ENCODE data around the gene LINGO1. TPM values are rescaled to one million over a fixed set of nuclear protein-coding genes. Genes with fewer than 3 reads are reported as not detected.

The LINGO1 gene
- total RNA-seq, 1 donor from 2014 or later, result not detected

DNA sequence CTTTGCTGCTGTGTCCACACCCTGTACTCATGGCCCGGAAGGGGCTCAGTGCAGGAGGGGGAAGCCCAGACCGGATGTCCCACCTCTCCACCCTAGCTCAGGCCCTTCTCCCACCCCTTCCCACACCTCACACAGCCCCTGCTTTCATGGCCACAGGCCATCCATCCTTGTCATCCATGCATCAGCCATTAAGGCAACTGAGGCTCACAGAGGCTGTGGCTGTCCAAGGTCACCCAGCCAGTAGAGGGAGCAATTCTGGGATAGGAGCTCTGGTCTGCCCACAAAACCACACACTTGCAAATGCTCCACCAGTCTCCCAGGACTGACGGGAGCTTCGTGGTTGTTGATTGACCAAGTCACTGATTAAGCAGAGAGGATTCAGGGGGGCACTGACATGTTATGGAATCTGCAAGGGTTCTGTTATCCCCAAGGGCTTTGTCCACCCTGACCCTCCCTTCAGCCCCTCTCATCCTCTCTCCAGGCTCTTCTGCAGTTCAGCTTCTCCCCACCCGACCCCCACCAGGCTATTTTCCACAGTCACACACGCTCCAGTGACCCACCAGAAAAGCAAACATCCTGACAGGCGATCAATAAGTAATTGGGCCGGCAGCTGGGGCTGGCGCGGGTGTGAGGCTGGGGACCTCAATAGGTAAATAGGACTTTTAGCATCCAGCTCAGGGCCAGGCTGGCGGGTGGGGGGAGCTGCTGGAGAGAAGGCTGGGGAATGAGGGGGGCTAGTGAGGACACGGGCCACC, 15.1 kb downstream of the LINGO1 start:
- peak; percentile 57 for TF ChIP-seq CTCF (IDR thresholded peaks at IDR 0.05; ENCODE audit: insufficient read depth, low read length, severe bottlenecking)
- peaks cover 2% of the 10 kb centered on the region for H3K27me3 ChIP-seq (ENCODE audit: control insufficient read depth, insufficient read depth, low read length)
- no peak overlapping the region for H3K4me3 ChIP-seq (ENCODE audit: low read depth, low read length)
- FAIRE-seq (no peak), DNase-seq (ENCODE audit: low read depth) (peak; percentile 13)
- no peaks in the 10 kb centered on the region for H3K36me3 ChIP-seq (ENCODE audit: control insufficient read depth, insufficient read depth, low read length)

DNA sequence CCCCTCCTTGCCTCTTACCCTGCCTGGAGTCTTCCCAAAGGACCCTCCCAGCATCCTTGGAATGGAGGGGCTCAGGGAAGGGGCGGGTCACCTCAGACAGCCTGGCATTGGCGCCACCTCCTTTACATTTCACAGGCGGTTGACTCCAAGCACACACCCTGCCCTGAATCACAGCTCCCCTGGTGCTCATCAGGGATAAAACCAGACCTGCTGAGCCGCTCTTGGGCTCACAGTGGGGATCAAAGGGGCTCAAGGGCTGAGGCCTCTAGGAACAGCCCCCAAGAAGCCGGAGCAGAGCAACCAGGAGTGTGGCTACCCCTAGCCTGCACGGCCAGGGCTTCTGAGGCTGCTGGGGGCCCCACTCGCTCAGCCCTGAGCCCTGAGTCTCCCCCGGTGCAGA, 16.6 kb downstream of the LINGO1 start:
- no peak for TF ChIP-seq CTCF (IDR thresholded peaks at IDR 0.05; ENCODE audit: insufficient read depth, low read length, severe bottlenecking)
- Histone ChIP-seq H3K27me3 (ENCODE audit: control insufficient read depth, insufficient read depth, low read length) (no peaks in the 10 kb centered on the region), H3K4me3 (ENCODE audit: low read depth, low read length) (no peak overlapping the region), H3K36me3 (ENCODE audit: control insufficient read depth, insufficient read depth, low read length) (no peaks in the 10 kb centered on the region)
- FAIRE-seq (no peak), DNase-seq (ENCODE audit: low read depth) (no peak)

- no peak for TF ChIP-seq CTCF (IDR thresholded peaks at IDR 0.05; ENCODE audit: insufficient read depth, low read length, severe bottlenecking)
- Histone ChIP-seq H3K27me3 (ENCODE audit: control insufficient read depth, insufficient read depth, low read length) (no peaks in the 10 kb centered on the region), H3K4me3 (ENCODE audit: low read depth, low read length) (no peak overlapping the region), H3K36me3 (ENCODE audit: control insufficient read depth, insufficient read depth, low read length) (no peaks in the 10 kb centered on the region)
- DNase-seq (ENCODE audit: low read depth), result no peak
- FAIRE-seq, result no peak
These were observed 17.2 kb downstream of the LINGO1 start for GRCh38 chr15:77615472-77615871.

GRCh38 chr15:77614251-77614806, 18.4 kb downstream of the LINGO1 start:
- H3K27me3 ChIP-seq (ENCODE audit: control insufficient read depth, insufficient read depth, low read length), result no peaks in the 10 kb centered on the region
- DNase-seq (ENCODE audit: low read depth) (no peak), FAIRE-seq (no peak)
- no peak for TF ChIP-seq CTCF (IDR thresholded peaks at IDR 0.05; ENCODE audit: insufficient read depth, low read length, severe bottlenecking)
- H3K4me3 ChIP-seq (ENCODE audit: low read depth, low read length), result no peak overlapping the region
- H3K36me3 ChIP-seq (ENCODE audit: control insufficient read depth, insufficient read depth, low read length), result no peaks in the 10 kb centered on the region

GRCh38 chr15:77613814-77614213, 18.9 kb downstream of the LINGO1 start:
- Histone ChIP-seq H3K36me3 (ENCODE audit: control insufficient read depth, insufficient read depth, low read length) (no peaks in the 10 kb centered on the region), H3K27me3 (ENCODE audit: control insufficient read depth, insufficient read depth, low read length) (no peaks in the 10 kb centered on the region), H3K4me3 (ENCODE audit: low read depth, low read length) (no peak overlapping the region)
- TF ChIP-seq CTCF (IDR thresholded peaks at IDR 0.05; ENCODE audit: insufficient read depth, low read length, severe bottlenecking), result no peak
- DNase-seq (ENCODE audit: low read depth), result no peak
- no peak for FAIRE-seq

All from bronchial epithelial cell (primary cell).